Stimulated activated naive CD8-positive, alpha-beta T cell treated with anti-CD3 and anti-CD28 coated beads, Interleukin-15, amount 100 ng/mL, for 72 hours (primary cell): ENCODE results near the gene ZFAND4.
"Not testable (repeated sequence)": the region's sequence is repeated elsewhere in the genome, so short reads cannot be mapped to it uniquely, and the experiment has no call there.

Source experiments
- ATAC-seq: fragments of 150-1000 bp; cut with Tn5 transposase; 2 replicates; pipeline ENCODE4 v1.10.0; 2021; ENCODE audit warnings: mild to moderate bottlenecking, moderate library complexity
- DNase-seq, 2 donors: peaks; one replicate each; pipeline ENCODE4 v3.0.0; 2021 to 2022
- H3K27ac Mint-ChIP-seq, 2 donors: one replicate each; pipeline ENCODE4 v1.8.0; 2022; ENCODE audit warnings: mild to moderate bottlenecking in 2 of 2, mixed read lengths in 2 of 2, moderate library complexity in 2 of 2
- H3K27me3 Mint-ChIP-seq: one replicate; pipeline ENCODE4 v1.8.0; 2022; ENCODE audit warnings: mixed read lengths
- H3K4me1 Mint-ChIP-seq: one replicate; pipeline ENCODE4 v1.8.0; 2022; ENCODE audit warnings: mild to moderate bottlenecking, mixed read lengths
- H3K4me3 Mint-ChIP-seq, 2 donors: one replicate each; pipeline ENCODE4 v1.8.0; 2022; ENCODE audit warnings: mild to moderate bottlenecking in 2 of 2, mixed read lengths in 2 of 2, moderate library complexity in 1 of 2
- H3K9me3 Mint-ChIP-seq, 2 donors: one replicate each; pipeline ENCODE4 v1.8.0; 2022; ENCODE audit warnings: mixed read lengths in 2 of 2

The ZFAND4 gene

GRCh38 chr10:45672181-45673073 lies at the start of gene ZFAND4:
ZFAND4 (minus strand) TSS chr10:45672772; CDS start chr10:45663725, 9,047 bp downstream.
- ATAC-seq (peak; percentile 99), DNase-seq (peak; percentile 97 to 98)
- H3K4me1 Mint-ChIP-seq: peaks cover 50% of the 10 kb centered on the region
- H3K27me3 Mint-ChIP-seq: no peaks in the 10 kb centered on the region
- H3K9me3 Mint-ChIP-seq: no peaks in the 10 kb centered on the region
- H3K4me3 Mint-ChIP-seq: peak within 1 kb of the TSS; percentile 93 to 94
- peak within 1 kb of the TSS; percentile 48 to 91 for H3K27ac Mint-ChIP-seq

- H3K4me3 Mint-ChIP-seq, H3K9me3 Mint-ChIP-seq, DNase-seq, ATAC-seq, H3K4me1 Mint-ChIP-seq, H3K27ac Mint-ChIP-seq, H3K27me3 Mint-ChIP-seq: not testable (repeated sequence)
These were observed 48.9 kb upstream of the ZFAND4 start for GRCh38 chr10:45721503-45721902.

GRCh38 chr10:45717642-45718041 lies 45.1 kb upstream of the ZFAND4 start:
- DNase-seq, H3K27me3 Mint-ChIP-seq, H3K9me3 Mint-ChIP-seq, ATAC-seq, H3K4me1 Mint-ChIP-seq, H3K27ac Mint-ChIP-seq, H3K4me3 Mint-ChIP-seq: not testable (repeated sequence)

GRCh38 chr10:45717053-45717452 lies 44.5 kb upstream of the ZFAND4 start:
- DNase-seq, H3K27me3 Mint-ChIP-seq, H3K9me3 Mint-ChIP-seq, H3K4me1 Mint-ChIP-seq, H3K4me3 Mint-ChIP-seq, H3K27ac Mint-ChIP-seq, ATAC-seq: not testable (repeated sequence)

- not testable (repeated sequence) for H3K27me3 Mint-ChIP-seq, H3K9me3 Mint-ChIP-seq, H3K4me3 Mint-ChIP-seq, H3K27ac Mint-ChIP-seq, ATAC-seq, DNase-seq, H3K4me1 Mint-ChIP-seq
These were observed 38.7 kb upstream of the ZFAND4 start for GRCh38 chr10:45711223-45711622.

GRCh38 chr10:45710200-45710796 lies 37.7 kb upstream of the ZFAND4 start:
- DNase-seq, H3K27me3 Mint-ChIP-seq, H3K9me3 Mint-ChIP-seq, H3K4me1 Mint-ChIP-seq, ATAC-seq, H3K4me3 Mint-ChIP-seq: not testable (repeated sequence)
- H3K27ac Mint-ChIP-seq: peak overlapping the region; percentile 25 to 48

GRCh38 chr10:45678467-45678866 lies 5.9 kb upstream of the ZFAND4 start:
- not testable (repeated sequence) for H3K4me1 Mint-ChIP-seq, ATAC-seq

GRCh38 chr10:45675388-45675787 lies 2.8 kb upstream of the ZFAND4 start:
- no peak for DNase-seq
- H3K4me1 Mint-ChIP-seq: peaks cover 25% of the 10 kb centered on the region
- no peak for ATAC-seq
- H3K9me3 Mint-ChIP-seq: no peaks in the 10 kb centered on the region
- no peaks in the 10 kb centered on the region for H3K27me3 Mint-ChIP-seq
- no peak overlapping the region for H3K27ac Mint-ChIP-seq
- H3K4me3 Mint-ChIP-seq: no peak overlapping the region

More at GRCh38 chr10:45678467-45678866, 5.9 kb upstream of the ZFAND4 start:
- not testable (repeated sequence) for H3K4me3 Mint-ChIP-seq, H3K27me3 Mint-ChIP-seq, H3K9me3 Mint-ChIP-seq, H3K27ac Mint-ChIP-seq, DNase-seq

- Mint-ChIP-seq H3K4me1 (peaks cover 47% of the 10 kb centered on the region), H3K27ac (peak overlapping the region; percentile 48 to 91), H3K27me3 (no peaks in the 10 kb centered on the region), H3K9me3 (no peaks in the 10 kb centered on the region), H3K4me3 (peak overlapping the region; percentile 70 to 71)
- no peak for ATAC-seq
- DNase-seq: no peak
These were observed 589 bp upstream of the ZFAND4 start for GRCh38 chr10:45673074-45673648.

- DNase-seq, H3K27me3 Mint-ChIP-seq, ATAC-seq, H3K9me3 Mint-ChIP-seq, H3K27ac Mint-ChIP-seq: not testable (repeated sequence)
- Mint-ChIP-seq H3K4me1 (peaks cover 51% of the 10 kb centered on the region), H3K4me3 (peak overlapping the region; percentile 93 to 94)
These were observed 1.3 kb downstream of the ZFAND4 start for GRCh38 chr10:45671300-45671699.

- ATAC-seq, DNase-seq, H3K27ac Mint-ChIP-seq, H3K9me3 Mint-ChIP-seq, H3K27me3 Mint-ChIP-seq: not testable (repeated sequence)
- Mint-ChIP-seq H3K4me3 (peak overlapping the region in 1 of 2 donors; percentile 59), H3K4me1 (peaks cover 51% of the 10 kb centered on the region)
These were observed 2.7 kb downstream of the ZFAND4 start for GRCh38 chr10:45669897-45670296.

- Mint-ChIP-seq H3K4me1 (peaks cover 33% of the 10 kb centered on the region), H3K27ac (peak overlapping the region in 1 of 2 donors; percentile 55), H3K4me3 (no peak overlapping the region), H3K27me3 (no peaks in the 10 kb centered on the region), H3K9me3 (peaks cover 4 to 15% of the 10 kb centered on the region in 2 donors)
- ATAC-seq: no peak
- DNase-seq: no peak
These were observed 11.6 kb downstream of the ZFAND4 start for GRCh38 chr10:45660876-45661411.

GRCh38 chr10:45657033-45657926 lies 15.3 kb downstream of the ZFAND4 start:
- Mint-ChIP-seq H3K27ac (no peak overlapping the region), H3K27me3 (no peaks in the 10 kb centered on the region), H3K4me1 (peaks cover 52% of the 10 kb centered on the region), H3K4me3 (peak overlapping the region in 1 of 2 donors; percentile 6), H3K9me3 (peaks cover 4 to 15% of the 10 kb centered on the region in 2 donors)
- DNase-seq (no peak), ATAC-seq (peak; percentile 66)

GRCh38 chr10:45655219-45655618 lies 17.4 kb downstream of the ZFAND4 start:
- ATAC-seq (no peak), DNase-seq (no peak)
- peaks cover 1 to 4% of the 10 kb centered on the region in 2 donors for H3K9me3 Mint-ChIP-seq
- H3K27me3 Mint-ChIP-seq: no peaks in the 10 kb centered on the region
- H3K4me3 Mint-ChIP-seq: peak overlapping the region in 1 of 2 donors; percentile 19
- no peak overlapping the region for H3K27ac Mint-ChIP-seq
- peaks cover 36% of the 10 kb centered on the region for H3K4me1 Mint-ChIP-seq

GRCh38 chr10:45654753-45655141 lies 17.8 kb downstream of the ZFAND4 start:
- H3K4me1 Mint-ChIP-seq: peaks cover 36% of the 10 kb centered on the region
- not testable (repeated sequence) for DNase-seq, ATAC-seq, H3K27me3 Mint-ChIP-seq, H3K27ac Mint-ChIP-seq, H3K4me3 Mint-ChIP-seq, H3K9me3 Mint-ChIP-seq
